8988T (cell line): ENCODE measurements around the gene TLE5.
"Not testable (repeated sequence)": the region's sequence is repeated elsewhere in the genome, so short reads cannot be mapped to it uniquely, and the experiment has no call there.

Experiments
- DNase-seq: peaks from one replicate; pipeline ENCODE4 v3.0.0; 2011

Gene TLE5

GRCh38 chr19:3096267-3096901 lies 34.1 kb upstream of the TLE5 start:
- DNase-seq, result peak; percentile 20

- DNase-seq, result peak; percentile 37
Observed at GRCh38 chr19:3095441-3096191, 33.3 kb upstream of the TLE5 start.

DNA sequence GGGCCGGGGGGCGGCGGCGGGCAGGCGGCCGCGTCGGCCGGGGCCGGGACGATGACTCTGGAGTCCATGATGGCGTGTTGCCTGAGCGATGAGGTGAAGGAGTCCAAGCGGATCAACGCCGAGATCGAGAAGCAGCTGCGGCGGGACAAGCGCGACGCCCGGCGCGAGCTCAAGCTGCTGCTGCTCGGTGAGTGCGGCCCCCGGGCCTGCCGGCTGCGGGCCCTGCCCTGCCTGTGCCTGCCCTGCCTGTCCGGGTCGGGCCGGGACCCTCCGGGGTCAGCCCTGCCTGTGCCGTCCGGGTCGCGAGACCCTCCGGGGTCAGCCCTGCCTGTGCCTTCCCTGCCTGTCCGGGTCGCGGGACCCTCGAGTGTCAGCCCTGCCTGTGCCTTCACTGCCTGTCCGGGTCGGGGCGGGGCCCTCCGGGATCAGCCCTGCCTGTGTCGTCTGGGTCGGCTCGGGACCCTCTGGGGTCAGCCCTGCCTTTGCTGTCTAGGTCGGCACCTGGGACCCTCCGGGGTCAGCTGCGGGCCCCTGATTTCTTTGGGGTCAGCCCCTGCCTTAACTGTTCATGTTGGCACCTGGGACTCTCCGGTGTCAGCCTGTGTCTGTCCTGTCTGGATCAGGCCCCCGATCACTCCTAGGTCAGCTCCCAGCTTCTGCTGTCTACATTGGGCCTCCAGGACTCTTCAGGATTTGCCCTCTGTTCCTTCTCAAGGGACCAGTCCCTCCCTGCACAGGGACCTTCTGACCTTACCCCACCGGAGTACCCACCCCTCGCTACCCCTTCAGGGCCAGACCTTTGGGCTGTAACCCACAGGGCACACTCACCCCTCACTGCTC lies 32.5 kb upstream of the TLE5 start:
- DNase-seq, result no peak

DNA sequence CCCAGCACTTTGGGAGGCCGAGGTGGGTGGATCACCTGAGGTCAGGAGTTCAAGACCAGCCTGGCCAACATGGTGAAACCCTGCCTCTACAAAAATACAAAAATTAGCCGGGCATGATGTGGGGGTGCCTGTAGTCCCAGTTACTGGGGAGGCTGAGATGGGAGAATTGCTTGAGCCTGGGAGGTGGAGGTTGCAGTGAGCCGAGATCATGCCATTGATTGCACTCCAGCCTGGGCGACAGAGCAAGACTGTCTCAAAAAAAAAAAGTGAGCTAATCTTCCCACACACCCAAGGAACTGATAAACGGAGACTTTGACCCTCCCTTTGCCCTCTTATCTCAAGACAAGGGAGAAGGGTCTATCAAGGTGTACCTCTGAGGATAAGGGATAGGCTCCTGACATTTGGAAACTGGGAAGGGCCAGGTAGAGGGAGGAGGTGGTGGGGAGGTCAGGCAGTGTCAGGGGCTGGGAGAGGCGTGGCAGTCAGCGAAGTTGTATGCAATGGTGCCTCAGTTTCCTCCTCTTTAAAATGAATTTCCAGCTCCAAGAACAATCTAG lies 27.1 kb upstream of the TLE5 start:
- DNase-seq, result not testable (repeated sequence)

- DNase-seq, result no peak
Observed at GRCh38 chr19:3087769-3088168, 25.5 kb upstream of the TLE5 start.

DNA sequence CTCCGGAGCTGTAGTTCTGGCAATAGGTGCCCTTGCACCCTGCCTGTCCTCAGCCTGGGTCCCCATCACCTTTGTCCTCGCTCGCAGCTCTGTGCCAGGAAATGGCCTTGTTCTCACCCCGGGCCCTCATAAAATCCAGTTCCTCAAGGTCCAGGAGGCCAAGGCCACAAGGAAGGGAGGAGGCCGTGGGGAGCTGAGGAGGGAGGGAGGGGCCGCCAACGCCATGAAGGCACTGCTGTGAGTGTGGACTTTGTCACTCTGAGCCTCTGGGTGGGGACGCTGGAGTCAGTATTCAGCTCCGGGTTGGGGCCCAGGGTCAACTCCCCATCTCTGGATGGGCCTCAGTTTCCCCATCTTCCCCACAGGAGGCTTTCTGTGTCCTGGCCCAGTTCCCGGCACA lies 22.6 kb upstream of the TLE5 start:
- no peak for DNase-seq

DNA sequence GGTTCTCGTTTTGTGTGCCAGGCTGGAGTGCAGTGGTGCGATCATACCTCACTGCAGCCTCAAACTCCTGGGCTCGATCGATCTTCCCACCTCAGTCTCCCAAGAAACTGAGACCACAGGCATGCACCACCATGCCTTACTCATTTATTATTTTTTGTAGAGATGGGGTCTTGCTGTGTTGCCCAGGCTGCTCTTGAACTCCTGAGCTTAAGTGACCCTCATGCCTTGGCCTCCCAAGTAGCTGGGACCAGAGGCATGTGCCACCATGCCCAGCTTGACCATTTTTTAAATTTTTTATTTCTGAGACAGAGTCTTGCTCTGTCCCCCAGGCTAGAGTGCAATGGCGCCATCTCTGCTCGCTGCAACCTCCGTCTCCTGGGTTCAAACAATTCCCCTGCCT lies 21.7 kb upstream of the TLE5 start:
- DNase-seq, result no peak

GRCh38 chr19:3082331-3082730 lies 20.0 kb upstream of the TLE5 start:
- DNase-seq, result no peak

DNA sequence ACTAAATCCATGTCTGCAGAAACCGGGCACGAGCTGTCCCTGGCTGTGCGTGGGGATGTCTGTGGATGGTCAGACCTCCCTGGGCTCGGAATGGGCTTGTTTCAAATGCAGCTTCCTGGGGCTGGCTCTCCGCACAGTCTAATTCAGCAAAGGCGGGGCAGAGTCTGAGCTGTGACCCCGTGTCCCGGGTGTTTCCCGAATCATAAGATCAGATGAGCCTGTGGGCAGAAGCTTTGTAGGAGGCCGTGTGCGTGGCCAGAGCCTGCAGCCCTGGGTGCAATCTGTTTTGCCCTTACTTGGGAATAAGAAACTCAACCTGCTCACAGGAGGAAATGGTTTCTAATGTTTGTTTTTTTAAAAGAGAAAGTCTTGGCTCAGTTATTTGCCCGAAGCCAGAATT lies 18.0 kb upstream of the TLE5 start:
- DNase-seq, result no peak

DNA sequence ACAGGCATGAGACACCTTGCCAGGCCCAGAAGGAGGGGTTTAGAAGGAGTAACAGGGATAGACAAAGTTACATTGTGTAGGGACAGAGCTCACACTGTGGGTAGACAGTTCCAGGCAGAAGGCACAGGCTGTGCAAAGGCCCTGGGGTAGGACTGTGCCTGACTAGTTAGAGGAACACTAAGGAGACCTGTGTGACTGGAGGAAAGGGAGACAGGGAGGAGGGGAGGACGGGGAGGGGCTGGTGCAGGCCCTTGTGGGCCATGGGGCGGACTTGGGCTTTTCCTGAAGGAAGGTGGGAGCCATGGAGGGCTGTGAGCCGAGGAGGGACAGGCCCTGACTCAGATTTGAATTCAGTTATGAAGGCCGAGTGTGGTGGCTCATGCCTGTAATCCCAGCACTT lies 17.3 kb upstream of the TLE5 start:
- no peak for DNase-seq

DNA sequence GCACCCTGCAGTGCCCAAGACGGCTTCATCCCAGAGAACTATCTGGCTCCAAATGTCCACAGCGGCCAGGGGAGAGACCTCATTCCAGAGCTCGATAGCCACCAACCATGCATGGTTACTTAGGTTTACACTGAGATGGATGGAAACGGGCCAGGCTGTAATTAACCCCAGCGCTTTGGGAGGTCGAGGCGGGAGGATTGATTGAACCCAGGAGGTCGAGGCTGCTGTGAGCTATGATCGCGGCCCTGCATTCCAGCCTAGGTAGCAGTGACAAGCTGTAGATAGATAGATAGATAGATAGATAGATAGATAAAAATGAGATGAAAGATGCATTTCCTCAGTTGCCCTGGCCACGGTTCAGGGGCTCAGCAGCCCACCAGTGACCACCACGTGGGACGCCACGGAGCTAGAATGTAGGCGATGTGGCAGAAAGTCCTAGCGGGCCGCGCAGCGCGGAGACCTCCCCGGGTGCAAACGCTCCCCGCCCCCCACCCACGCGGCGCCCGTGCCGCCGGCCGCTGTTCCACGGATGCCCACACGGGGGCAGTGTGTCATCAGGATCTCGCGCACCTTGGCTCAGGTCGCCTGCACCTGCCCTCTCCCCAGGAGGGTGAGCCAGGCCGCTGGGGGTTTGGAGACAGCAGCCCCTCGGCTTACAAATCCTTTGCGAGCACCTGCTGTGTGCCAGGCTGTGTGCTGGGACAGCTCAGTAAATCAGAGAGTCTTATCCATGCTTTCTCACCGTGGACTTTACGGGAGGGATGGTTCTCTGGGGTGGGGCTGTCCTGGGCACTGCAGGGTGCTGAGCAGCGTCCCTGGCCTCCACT lies 13.5 kb upstream of the TLE5 start:
- peak; percentile 41 for DNase-seq

GRCh38 chr19:3073931-3074595 lies 11.8 kb upstream of the TLE5 start:
- no peak for DNase-seq

- peak; percentile 13 for DNase-seq
Observed at GRCh38 chr19:3073159-3073563, 10.9 kb upstream of the TLE5 start.

GRCh38 chr19:3071768-3072167 lies 9.5 kb upstream of the TLE5 start:
- no peak for DNase-seq

DNA sequence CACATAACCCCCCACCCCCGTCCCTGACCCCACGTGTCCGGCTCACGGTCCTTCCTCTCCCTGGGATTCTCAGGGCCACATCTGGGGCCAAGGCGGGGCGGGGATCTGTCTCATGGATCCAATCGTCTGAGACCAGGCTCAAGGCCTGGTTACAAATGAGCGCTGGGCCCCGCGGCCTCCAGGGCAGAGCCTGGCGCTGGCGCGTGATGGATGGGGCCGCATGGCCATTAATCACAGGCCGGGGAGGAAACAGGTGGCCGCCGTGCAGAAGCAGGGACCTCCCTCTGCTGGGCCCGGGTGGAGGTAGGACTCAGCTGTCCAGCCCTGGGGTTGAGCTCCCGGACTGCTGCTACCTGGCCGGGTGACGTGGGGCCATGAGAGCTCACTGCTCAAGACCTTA lies 5.8 kb upstream of the TLE5 start:
- DNase-seq, result no peak

DNA sequence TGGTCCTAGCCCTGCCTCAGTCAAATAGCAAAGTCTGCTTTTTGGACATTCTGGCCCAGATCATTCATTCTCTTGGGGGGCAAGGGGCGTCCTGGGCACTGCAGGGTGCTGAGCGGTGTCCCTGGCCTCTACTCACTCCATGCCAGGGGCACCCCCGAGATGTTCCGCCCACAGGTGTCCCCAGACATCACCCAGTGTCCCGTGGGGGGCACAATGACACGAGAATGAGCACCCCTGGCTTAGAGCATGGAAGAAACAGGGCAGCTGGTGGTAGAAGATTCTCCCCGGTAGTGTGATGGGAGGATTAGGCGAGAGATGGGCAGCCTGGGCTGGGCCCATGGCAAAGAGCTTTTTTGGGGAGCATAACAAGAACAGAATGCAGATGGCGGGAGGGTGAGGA lies 5.3 kb upstream of the TLE5 start:
- no peak for DNase-seq

- no peak for DNase-seq
Observed at GRCh38 chr19:3066482-3067049, 4.3 kb upstream of the TLE5 start.

DNA sequence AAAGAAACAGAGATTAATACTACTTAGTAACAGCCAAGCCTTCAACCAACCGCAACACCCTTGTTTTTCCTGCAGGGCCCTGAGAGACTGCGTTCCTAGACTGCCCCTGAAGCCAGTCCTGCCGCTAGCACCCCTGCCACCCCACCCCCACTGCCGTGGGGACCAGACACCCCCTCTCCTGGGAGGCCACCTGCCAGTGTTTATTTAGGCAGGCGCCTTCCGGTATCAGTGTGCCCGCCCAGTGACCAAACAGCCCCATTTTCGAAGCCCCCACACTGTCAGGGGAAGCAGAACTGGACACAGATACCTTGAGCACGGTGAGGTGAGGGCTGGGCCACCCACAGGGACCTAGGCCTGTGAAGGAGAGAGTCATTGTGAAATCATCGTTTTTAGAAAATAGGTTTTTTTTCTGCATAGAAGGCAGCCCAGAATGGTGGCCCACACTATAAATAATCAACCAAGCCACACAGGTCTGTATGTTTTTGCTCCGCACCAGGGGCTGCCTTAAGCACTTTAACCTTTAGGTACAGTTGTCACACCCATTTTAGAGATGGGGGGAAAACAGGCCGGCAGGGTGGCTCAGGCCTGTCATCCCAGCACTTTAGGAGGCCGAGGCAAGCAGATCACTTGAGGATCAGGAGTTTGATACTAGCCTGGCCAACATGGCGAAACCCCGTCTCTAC lies 3.5 kb upstream of the TLE5 start:
- DNase-seq, result no peak

DNA sequence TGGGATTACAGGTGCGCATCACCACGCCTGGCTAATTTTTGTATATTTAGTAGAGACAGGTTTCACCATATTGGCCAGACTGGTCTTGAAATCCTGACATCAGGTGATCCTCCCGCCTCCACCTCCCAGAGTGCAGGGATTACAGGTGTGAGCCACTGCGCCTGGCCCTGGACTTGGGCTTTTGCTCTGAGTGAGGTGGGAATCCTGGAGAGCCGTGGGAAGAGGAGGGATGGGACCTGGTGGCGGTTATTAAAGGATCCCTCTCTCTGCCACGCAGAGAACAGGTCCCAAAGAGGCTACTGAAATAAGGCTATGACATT lies 1.7 kb upstream of the TLE5 start:
- no peak for DNase-seq

GRCh38 chr19:3061182-3062161 lies 823 bp downstream of the TLE5 start:
- no peak for DNase-seq
